ENCODE results near the gene PAK2. TPM values are rescaled to one million over a fixed set of nuclear protein-coding genes. Genes with fewer than 3 reads are reported as not detected.

PAK2 gene
- total RNA-seq, result 76.7 and 79.4 TPM in 2 replicates
- long read RNA-seq, full-length matches to known transcripts, result 8 of 29 reads
- long read RNA-seq, partial matches to known transcripts, result 7 of 29 reads
- long read RNA-seq, other reads (novel, unspliced or antisense), result 14 of 29 reads

DNA sequence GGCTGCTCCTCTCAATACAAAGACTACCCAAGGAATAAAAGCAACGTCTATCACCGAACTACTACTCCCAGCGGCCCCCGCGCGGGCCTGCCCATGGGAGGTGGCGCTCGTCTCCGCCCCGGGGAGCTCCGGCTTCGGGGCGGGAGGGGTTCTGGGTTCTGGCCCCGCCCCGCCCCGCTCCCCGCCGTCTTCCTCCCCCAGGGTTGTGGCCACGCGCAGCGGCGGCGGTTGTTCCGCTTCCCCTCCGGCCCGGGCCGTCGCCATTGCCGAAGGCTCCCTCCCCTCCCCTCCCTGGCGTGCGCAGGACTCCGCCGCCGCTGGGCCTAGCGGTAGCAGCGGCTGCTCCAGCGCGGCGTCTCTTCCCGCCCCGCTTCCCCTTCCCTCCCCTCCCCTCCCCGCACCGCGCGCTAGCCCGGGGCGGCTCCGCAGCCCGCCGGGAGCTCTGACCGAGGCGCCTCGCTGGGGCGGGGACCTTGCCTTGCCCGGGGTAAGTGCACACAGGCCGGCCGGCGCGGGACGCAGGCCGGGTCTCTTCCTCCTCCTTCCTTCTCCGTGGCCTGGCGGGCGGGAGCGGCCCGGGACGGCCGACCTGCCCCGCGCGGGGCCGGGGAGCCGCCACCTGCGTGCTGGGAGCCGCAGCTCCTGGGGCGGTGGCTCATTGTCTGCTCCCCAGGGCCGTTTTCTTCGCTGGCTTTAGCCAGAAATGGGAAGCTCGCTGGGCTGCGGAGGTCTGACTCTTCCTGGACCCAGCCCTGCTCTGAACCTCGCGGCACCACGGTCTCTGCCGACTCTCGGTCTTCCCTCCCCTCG lies at the start of gene PAK2:
Gene PAK2 (plus strand): TSS at position 187 of the 810 bp plus-strand sequence. CDS start 42,790 bp downstream, outside the sequence.
- peak within 1 kb of the TSS; percentile 99 for H3K27ac Mint-ChIP-seq (ENCODE audit: unreplicated experiment)
- H3K4me1 Mint-ChIP-seq (ENCODE audit: unreplicated experiment), result peaks cover 20% of the 10 kb centered on the region
- no peaks in the 10 kb centered on the region for H3K27me3 Mint-ChIP-seq (ENCODE audit: unreplicated experiment)
- TF ChIP-seq, protein P1, sequence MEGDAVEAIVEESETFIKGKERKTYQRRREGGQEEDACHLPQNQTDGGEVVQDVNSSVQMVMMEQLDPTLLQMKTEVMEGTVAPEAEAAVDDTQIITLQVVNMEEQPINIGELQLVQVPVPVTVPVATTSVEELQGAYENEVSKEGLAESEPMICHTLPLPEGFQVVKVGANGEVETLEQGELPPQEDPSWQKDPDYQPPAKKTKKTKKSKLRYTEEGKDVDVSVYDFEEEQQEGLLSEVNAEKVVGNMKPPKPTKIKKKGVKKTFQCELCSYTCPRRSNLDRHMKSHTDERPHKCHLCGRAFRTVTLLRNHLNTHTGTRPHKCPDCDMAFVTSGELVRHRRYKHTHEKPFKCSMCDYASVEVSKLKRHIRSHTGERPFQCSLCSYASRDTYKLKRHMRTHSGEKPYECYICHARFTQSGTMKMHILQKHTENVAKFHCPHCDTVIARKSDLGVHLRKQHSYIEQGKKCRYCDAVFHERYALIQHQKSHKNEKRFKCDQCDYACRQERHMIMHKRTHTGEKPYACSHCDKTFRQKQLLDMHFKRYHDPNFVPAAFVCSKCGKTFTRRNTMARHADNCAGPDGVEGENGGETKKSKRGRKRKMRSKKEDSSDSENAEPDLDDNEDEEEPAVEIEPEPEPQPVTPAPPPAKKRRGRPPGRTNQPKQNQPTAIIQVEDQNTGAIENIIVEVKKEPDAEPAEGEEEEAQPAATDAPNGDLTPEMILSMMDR (IDR thresholded peaks at IDR 0.05), result peak; percentile 22
- peaks cover 4% of the 10 kb centered on the region for H3K9me3 Mint-ChIP-seq (ENCODE audit: unreplicated experiment)
- peak; percentile 94 for DNase-seq (ENCODE audit: extremely low spot score, unreplicated experiment)
- peaks cover 9% of the 10 kb centered on the region for H3K36me3 Mint-ChIP-seq (ENCODE audit: unreplicated experiment)
- H3K4me3 Mint-ChIP-seq (ENCODE audit: unreplicated experiment), result peak within 1 kb of the TSS; percentile 100

DNA sequence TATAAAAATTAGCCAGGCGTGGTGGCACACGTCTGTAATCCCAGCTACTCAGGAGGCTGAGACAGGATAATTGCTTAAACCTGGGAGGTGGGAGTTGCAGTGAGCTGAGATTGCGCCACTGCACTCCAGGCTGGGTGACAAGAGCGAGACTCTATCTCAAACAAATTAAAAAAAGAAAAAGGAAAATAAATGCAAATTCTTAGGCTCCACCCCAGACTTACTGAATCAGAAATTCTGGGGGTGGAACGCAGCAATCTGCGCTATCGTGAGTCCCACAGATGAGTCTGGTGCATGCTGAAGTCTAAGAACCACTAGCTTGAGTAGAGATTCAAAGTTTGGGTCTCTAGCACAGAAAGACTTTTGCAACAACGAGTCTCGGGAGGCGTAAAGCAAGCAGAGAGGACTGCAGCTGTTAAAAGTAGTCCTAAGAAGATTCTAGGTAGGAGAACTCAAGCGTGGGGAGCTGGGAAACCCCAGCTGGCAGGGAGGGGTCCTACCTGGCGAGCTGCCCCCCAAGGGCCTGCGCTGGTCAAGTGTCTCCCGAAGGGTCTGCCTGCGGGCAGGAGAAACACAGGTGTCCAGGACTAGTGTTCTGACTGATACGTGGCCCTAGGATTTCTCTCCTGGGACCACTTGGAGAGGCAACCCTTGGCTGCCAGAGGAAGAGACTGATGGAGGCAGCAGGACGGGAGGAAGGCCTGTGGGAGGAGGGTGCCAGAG lies 49.6 kb upstream of the PAK2 start:
- H3K27ac Mint-ChIP-seq (ENCODE audit: unreplicated experiment), result no peak overlapping the region
- peaks cover 9% of the 10 kb centered on the region for H3K4me1 Mint-ChIP-seq (ENCODE audit: unreplicated experiment)
- H3K4me3 Mint-ChIP-seq (ENCODE audit: unreplicated experiment), result no peak overlapping the region
- H3K36me3 Mint-ChIP-seq (ENCODE audit: unreplicated experiment), result no peaks in the 10 kb centered on the region
- peaks cover 8% of the 10 kb centered on the region for H3K27me3 Mint-ChIP-seq (ENCODE audit: unreplicated experiment)
- TF ChIP-seq, protein P1 (IDR thresholded peaks at IDR 0.05), result no peak
- H3K9me3 Mint-ChIP-seq (ENCODE audit: unreplicated experiment), result no peaks in the 10 kb centered on the region
- DNase-seq (ENCODE audit: extremely low spot score, unreplicated experiment), result no peak

DNA sequence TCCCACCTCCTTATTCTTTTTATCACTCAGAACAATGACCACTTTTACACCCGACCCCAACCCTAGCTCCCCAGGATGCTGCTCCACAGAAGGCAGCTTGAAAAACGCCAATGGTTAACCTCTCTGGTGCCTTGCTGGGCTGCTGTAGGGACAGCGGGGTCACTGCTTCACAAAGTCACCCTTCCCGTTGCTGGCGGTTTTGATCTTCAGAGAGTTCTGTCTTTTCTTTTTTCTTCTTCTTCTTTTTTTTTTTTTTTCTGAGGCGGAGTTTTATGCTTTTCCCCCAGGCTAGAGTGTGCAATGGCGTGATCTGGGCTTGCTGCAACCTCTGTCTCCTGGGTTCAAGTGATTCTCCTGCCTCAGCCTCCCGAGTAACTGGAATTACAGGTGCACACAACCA lies 48.3 kb upstream of the PAK2 start:
- Mint-ChIP-seq H3K27ac (ENCODE audit: unreplicated experiment) (no peak overlapping the region), H3K36me3 (ENCODE audit: unreplicated experiment) (no peaks in the 10 kb centered on the region), H3K4me1 (ENCODE audit: unreplicated experiment) (peaks cover 9% of the 10 kb centered on the region), H3K4me3 (ENCODE audit: unreplicated experiment) (no peak overlapping the region), H3K27me3 (ENCODE audit: unreplicated experiment) (peaks cover 8% of the 10 kb centered on the region), H3K9me3 (ENCODE audit: unreplicated experiment) (no peaks in the 10 kb centered on the region)
- TF ChIP-seq, protein P1 (IDR thresholded peaks at IDR 0.05), result no peak
- no peak for DNase-seq (ENCODE audit: extremely low spot score, unreplicated experiment)

DNA sequence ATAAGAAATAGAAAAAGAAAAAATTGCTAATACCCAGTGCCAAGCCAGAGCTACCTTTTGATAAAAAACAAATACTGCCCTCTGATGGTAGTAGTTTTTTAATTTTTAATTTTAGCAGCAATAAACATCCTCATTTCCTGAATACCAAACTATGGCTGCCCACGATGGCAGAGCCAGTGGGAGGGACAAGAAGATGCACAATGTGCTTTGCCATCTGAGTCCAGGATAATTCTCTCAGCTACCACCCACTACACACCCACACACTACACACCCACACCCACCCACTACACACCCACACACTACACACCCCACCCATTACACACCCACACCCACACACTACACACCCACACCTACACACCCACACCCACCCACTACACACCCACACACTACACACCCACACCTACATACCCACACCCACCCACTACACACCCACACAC lies 45.4 kb upstream of the PAK2 start:
- no peaks in the 10 kb centered on the region for H3K9me3 Mint-ChIP-seq (ENCODE audit: unreplicated experiment)
- H3K4me3 Mint-ChIP-seq (ENCODE audit: unreplicated experiment), result no peak overlapping the region
- DNase-seq (ENCODE audit: extremely low spot score, unreplicated experiment), result peak; percentile 48
- H3K27ac Mint-ChIP-seq (ENCODE audit: unreplicated experiment), result no peak overlapping the region
- no peaks in the 10 kb centered on the region for H3K4me1 Mint-ChIP-seq (ENCODE audit: unreplicated experiment)
- H3K27me3 Mint-ChIP-seq (ENCODE audit: unreplicated experiment), result peaks cover 8% of the 10 kb centered on the region
- TF ChIP-seq, protein P1 (IDR thresholded peaks at IDR 0.05), result peak; percentile 30
- no peaks in the 10 kb centered on the region for H3K36me3 Mint-ChIP-seq (ENCODE audit: unreplicated experiment)

All from osteocyte (in vitro differentiated cells).